Fibroblast of mammary gland (primary cell): ENCODE measurements around the gene P2RY8.
"Not testable (repeated sequence)": the region's sequence is repeated elsewhere in the genome, so short reads cannot be mapped to it uniquely, and the experiment has no call there.

Source experiments
- DNase-seq: peaks from one replicate; pipeline ENCODE4 v3.0.0-alpha.2; 2010; ENCODE audit warnings: low read depth
- H3K4me3 ChIP-seq: 2 replicates; pipeline ENCODE4 v1.5.1; 2011; ENCODE audit warnings: low read depth, mild to moderate bottlenecking, low read length, moderate library complexity; ENCODE audit not compliant: control insufficient read depth
- TF ChIP-seq, protein P1 (sequence below): conservative IDR thresholded peaks from 2 replicates; pipeline ENCODE4 v1.5.1; 2011; ENCODE audit warnings: low read depth, low read length, inconsistent platforms; ENCODE audit not compliant: control insufficient read depth, insufficient read depth

P2RY8 gene

DNA sequence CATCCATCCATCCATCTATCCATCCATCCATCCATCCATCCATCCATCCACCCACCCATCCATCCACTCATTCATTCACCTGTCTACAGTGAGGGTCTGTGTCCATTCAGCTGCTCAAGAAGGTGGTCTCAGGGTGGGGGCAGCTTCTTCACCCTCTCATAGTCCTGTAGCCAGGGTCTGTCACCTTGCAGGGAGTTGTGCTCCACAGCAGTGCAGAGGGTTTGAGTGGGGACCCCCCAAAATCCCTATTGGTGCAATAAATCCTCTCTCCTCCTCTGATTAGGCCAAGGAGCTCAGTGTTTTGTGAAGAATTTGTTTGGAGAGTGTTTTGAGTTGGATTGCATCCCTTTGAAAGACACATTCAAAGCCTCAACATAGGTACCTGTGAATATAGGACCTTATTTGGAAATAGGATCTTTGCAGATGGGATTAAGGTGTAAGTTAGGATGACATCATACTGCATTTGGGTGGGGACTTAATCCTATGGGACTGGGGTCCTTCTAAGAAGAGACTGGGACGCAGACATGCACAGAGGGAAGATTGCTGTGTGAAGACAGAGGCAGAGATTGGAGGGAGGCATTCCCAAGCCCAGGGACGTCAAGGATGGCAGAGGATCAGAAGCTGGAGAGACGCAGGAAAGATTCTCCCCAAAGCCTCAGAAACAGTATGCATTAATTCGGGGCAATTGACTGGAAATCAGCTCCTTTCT is 12.0 kb downstream of the P2RY8 start:
- no peak overlapping the region for H3K4me3 ChIP-seq
- TF ChIP-seq, protein P1, sequence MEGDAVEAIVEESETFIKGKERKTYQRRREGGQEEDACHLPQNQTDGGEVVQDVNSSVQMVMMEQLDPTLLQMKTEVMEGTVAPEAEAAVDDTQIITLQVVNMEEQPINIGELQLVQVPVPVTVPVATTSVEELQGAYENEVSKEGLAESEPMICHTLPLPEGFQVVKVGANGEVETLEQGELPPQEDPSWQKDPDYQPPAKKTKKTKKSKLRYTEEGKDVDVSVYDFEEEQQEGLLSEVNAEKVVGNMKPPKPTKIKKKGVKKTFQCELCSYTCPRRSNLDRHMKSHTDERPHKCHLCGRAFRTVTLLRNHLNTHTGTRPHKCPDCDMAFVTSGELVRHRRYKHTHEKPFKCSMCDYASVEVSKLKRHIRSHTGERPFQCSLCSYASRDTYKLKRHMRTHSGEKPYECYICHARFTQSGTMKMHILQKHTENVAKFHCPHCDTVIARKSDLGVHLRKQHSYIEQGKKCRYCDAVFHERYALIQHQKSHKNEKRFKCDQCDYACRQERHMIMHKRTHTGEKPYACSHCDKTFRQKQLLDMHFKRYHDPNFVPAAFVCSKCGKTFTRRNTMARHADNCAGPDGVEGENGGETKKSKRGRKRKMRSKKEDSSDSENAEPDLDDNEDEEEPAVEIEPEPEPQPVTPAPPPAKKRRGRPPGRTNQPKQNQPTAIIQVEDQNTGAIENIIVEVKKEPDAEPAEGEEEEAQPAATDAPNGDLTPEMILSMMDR: no peak
- no peak for DNase-seq

DNA sequence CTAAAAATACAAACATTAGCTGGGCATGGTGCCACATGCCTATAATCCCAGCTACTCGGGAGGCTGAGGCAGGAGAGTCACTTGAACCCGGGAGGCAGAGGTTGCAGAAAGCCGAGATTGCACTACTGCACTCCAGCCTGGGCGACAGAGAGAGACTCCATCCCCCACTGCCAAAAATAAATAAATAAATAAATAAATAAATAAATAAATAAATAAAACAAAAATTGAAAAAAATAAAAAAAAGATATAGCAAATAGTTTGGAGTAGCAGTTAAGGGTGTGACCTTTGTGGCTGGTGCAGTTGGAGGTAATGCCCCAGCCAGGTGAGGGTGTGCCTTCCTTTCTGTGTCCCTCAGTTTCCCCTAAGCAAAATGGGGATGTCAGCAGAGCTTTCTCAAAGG is 14.1 kb downstream of the P2RY8 start:
- not testable (repeated sequence) for DNase-seq, H3K4me3 ChIP-seq

DNA sequence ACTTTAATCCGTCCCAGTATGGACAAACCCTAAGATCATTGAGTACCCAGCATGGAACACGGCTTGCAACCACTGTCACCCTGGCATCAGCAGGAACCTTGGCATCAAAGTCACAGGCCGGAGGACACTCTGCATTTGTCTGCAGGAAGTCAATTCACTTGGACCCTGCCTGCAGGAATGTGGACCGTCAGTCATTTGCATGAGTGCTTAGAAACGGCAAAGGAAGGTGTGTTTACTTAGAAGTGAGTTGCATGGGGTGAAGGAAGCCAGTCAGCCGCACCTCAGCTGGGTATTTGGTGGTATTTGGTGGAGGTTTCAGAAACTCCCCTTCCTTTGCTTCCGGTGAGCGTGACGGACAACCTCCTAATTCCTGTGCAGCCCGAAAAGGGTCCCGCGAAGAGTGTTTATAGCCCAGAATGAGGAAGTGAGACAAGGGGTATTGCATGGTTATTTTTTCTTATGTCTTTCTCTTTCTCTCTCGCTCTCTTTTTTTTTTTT is 15.5 kb downstream of the P2RY8 start:
- no peak overlapping the region for H3K4me3 ChIP-seq
- TF ChIP-seq, protein P1: no peak
- DNase-seq: no peak

GRCh38 chrX:1520350-1520749 is 16.6 kb downstream of the P2RY8 start:
- TF ChIP-seq, protein P1: no peak
- H3K4me3 ChIP-seq: no peak overlapping the region
- no peak for DNase-seq

- no peak overlapping the region for H3K4me3 ChIP-seq
- no peak for DNase-seq
- TF ChIP-seq, protein P1: no peak
Measured at GRCh38 chrX:1519022-1519497, 17.9 kb downstream of the P2RY8 start.

DNA sequence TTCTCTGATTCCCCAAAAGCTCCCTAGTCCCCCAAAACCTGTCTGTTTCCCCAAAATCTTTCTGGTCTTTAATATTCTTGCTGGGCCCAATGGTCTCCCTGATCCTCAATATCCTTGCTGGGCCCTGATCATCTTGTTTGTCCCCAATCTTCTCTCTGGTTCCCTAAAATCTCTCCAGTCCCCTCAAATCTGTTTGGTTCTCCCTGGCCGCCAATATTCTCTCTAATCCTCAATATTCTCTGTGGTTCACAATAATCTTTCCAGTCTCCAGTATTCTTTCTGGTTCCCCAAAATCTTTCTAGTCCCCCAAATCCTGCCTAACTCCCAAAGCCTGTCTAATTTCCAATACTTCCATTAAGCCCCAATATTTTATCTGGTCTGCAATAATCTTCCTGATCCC is 18.5 kb downstream of the P2RY8 start:
- H3K4me3 ChIP-seq: no peak overlapping the region
- TF ChIP-seq, protein P1: no peak
- no peak for DNase-seq

GRCh38 chrX:1516596-1517104 is 20.3 kb downstream of the P2RY8 start:
- TF ChIP-seq, protein P1: no peak

More at GRCh38 chrX:1516596-1517104, 20.3 kb downstream of the P2RY8 start:
- no peak for DNase-seq
- H3K4me3 ChIP-seq: no peak overlapping the region
